K562 (cell line): ENCODE results near the gene SLC26A6. TPM values are rescaled to one million over a fixed set of nuclear protein-coding genes. Genes with fewer than 3 reads are reported as not detected.
A peak's percentile ranks its signal among the peaks of the same experiment; 100 is the strongest.

Experiments used
- ATF1 ChIP-seq, 2 experiments: fragments of 450-650 bp in 1 of 2; IDR thresholded peaks; 2 replicates each; pipeline ENCODE4 v1.6.1; 2016; ENCODE audit warnings: missing compliant biosample characterization in 1 of 2, missing genetic modification characterization in 1 of 2
- EGR1 ChIP-seq: fragments of 450-650 bp; conservative IDR thresholded peaks from 2 replicates; pipeline ENCODE4 v1.6.1; 2017; ENCODE audit warnings: mild to moderate bottlenecking
- ETV5 ChIP-seq: sonication (generic); formaldehyde crosslinking; IDR thresholded peaks from 2 replicates; pipeline ENCODE4 v1.4.0; 2020; ENCODE audit warnings: low read depth, mild to moderate bottlenecking, missing genetic modification reagents
- GTF2F1 ChIP-seq: IDR thresholded peaks from 2 replicates; pipeline ENCODE4 v1.6.1; 2011; ENCODE audit warnings: low read depth, low read length, improper control_type of control experiment
- IRF2 ChIP-seq: sonication (generic); formaldehyde crosslinking; IDR thresholded peaks from 2 replicates; pipeline ENCODE4 v1.8.1; 2022; ENCODE audit warnings: mild to moderate bottlenecking, missing genetic modification reagents
- MTA1 ChIP-seq: fragments of 450-650 bp; IDR thresholded peaks from 2 replicates; pipeline ENCODE4 v1.6.1; 2017; ENCODE audit warnings: borderline replicate concordance
- MTA3 ChIP-seq: fragments of 450-650 bp; formaldehyde crosslinking; IDR thresholded peaks from 2 replicates; pipeline ENCODE4 v1.6.1; 2017; ENCODE audit warnings: mild to moderate bottlenecking, borderline replicate concordance
- NFE2 ChIP-seq: IDR thresholded peaks from 2 replicates; pipeline ENCODE4 v1.6.1; 2014; ENCODE audit warnings: antibody characterized with exemption, low read depth
- SUPT5H ChIP-seq: fragments of 450-650 bp; IDR thresholded peaks from 2 replicates; pipeline ENCODE4 v1.6.1; 2016
- TRIM24 ChIP-seq, 2 experiments: fragments of 450-650 bp; IDR thresholded peaks; 2 replicates each; pipeline ENCODE4 v1.6.1; 2016
- TRIM25 ChIP-seq: fragments of 450-650 bp; IDR thresholded peaks from 2 replicates; pipeline ENCODE4 v1.7.0; 2016; ENCODE audit warnings: borderline replicate concordance
- ZBTB33 ChIP-seq: sonication (generic); formaldehyde crosslinking; IDR thresholded peaks from 2 replicates; pipeline ENCODE4 v1.8.1; 2023; ENCODE audit warnings: mild to moderate bottlenecking, missing genetic modification reagents
- ZNF431 ChIP-seq: sonication (generic); formaldehyde crosslinking; IDR thresholded peaks from 2 replicates; pipeline ENCODE4 v1.8.0; 2022; ENCODE audit warnings: mild to moderate bottlenecking, missing genetic modification reagents
- ZNF584 ChIP-seq: fragments of 200-800 bp; sonication (Bioruptor generic); IDR thresholded peaks from 2 replicates; pipeline ENCODE4 v1.6.1; 2016; ENCODE audit warnings: low read depth, mild to moderate bottlenecking, missing genetic modification characterization, missing compliant biosample characterization
- ZNF778 ChIP-seq: fragments of 450-650 bp; formaldehyde crosslinking; IDR thresholded peaks from 2 replicates; pipeline ENCODE4 v1.4.0; 2020; ENCODE audit warnings: mild to moderate bottlenecking, moderate library complexity
- polyA plus RNA-seq, 8 experiments: library from polyadenylated mRNA; depleted of rRNA in 4 of 8; stranded (reverse) in 5 of 8; unstranded in 3 of 8; fragments of >200 nt; fragmentation: Nextera tagmentation in 2 of 8; fragmentation: Illumina TruSeq in 1 of 8; extraction: Ambion mirVana in 2 of 8; extraction: Trizol in 1 of 8; gene quantifications; 2 replicates each; pipeline versions ENCODE4 v1.2.1 to v1.2.3, GENCODE V29; 2011 to 2014; ENCODE audit warnings: inconsistent platforms in 1 of 8, missing spikeins in 1 of 8
- total RNA-seq, 7 experiments: library from RNA; depleted of rRNA in 6 of 7; stranded (reverse); fragments of >200 nt in 6 of 7; fragmentation: Illumina TruSeq in 2 of 7; extraction: Trizol in 2 of 7; gene quantifications; 2 replicates each; pipeline versions ENCODE4 v1.2.1 to v1.2.3, GENCODE V29; 2011 to 2021; ENCODE audit warnings: low replicate concordance in 1 of 7
- TF ChIP-seq, protein P1 (sequence below): sonication (generic); formaldehyde crosslinking; IDR thresholded peaks from 2 replicates; pipeline ENCODE4 v1.8.1; 2023; ENCODE audit warnings: mild to moderate bottlenecking, missing genetic modification reagents
- TF ChIP-seq, protein P2 (sequence below), 2 experiments: fragments of 200-800 bp in 1 of 2; sonication (Bioruptor generic) in 1 of 2; sonication (generic) in 1 of 2; formaldehyde crosslinking in 1 of 2; IDR thresholded peaks in 1 of 2; conservative IDR thresholded peaks in 1 of 2; 2 replicates each; pipeline versions ENCODE4 v1.5.0 to v1.6.1; 2016 to 2020; ENCODE audit warnings: missing compliant biosample characterization in 1 of 2, missing genetic modification characterization in 1 of 2, missing genetic modification reagents in 1 of 2
- TF ChIP-seq, protein P3 (sequence below): sonication (generic); formaldehyde crosslinking; IDR thresholded peaks from 2 replicates; pipeline ENCODE4 v1.8.0; 2023; ENCODE audit warnings: mild to moderate bottlenecking, missing genetic modification reagents

The SLC26A6 gene
- total and polyA plus RNA-seq, 9 of the 15 experiments (the other 6 are each of a cell fraction or from before 2014, with no cell fraction given): 2.1 to 27.2 (median 14.8) TPM

DNA sequence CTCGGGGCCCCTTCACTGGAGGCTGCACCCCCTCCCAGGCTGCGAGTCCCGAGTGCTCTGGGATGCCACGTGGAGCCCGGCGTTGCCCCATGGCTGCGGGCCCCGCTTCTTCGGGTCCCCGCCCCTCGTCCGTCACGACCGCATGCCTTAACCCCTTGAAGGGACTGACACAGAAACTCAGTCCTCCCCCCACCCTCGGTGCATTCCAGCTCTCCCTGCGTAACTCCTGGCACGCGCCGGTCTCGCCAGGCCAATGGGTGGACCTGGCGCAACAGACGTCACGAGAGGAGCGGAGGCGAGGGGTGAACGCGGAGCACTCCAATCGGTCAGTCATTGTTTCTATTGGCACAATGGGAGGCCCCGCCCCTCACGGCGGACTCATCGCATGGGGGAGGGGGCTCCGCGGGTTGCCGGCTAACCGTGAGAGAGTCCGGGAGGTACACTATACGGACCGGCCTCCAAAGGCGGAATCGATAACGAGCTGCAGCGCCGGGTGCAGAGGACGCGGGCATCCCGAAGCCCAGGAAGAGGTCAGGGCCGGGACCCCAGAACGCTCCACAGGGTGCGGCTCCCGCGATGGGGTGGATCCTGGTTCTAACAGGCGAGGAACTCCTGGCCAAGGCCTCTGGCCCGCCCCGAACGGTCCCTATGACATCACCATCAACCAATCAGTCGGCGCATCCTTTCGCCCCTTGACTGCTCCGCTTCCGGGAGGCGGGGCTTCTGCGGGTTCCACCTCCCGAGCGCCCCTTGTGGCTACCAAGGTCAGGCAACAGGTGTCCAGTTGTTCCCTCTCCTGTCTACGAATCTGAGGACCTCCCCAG is 28.4 kb upstream of the SLC26A6 start (continued):
- TF ChIP-seq ETV5: peak; percentile 43; the same call in 1 of the 2 replicates
- TF ChIP-seq NFE2: no peak
- TF ChIP-seq TRIM25: no peak
- TF ChIP-seq ZBTB33 (CRISPR knock-in tag): 0 out of 2 replicates have a peak, but pooled peaks have one; percentile 40
- TF ChIP-seq ZNF431 (CRISPR knock-in tag): peak; percentile 52; the same call in 1 of the 2 replicates
- TF ChIP-seq MTA3: no peak; the same call in none of the 2 replicates
- TF ChIP-seq ZNF778 (CRISPR knock-in tag): no peak
- TF ChIP-seq ZNF584 (CRISPR knock-in tag): 0 out of 2 replicates have a peak, but pooled peaks have one; percentile 41
- TF ChIP-seq TRIM24 (IDR thresholded peaks at IDR 0.05): no peak
- TF ChIP-seq, protein P1, sequence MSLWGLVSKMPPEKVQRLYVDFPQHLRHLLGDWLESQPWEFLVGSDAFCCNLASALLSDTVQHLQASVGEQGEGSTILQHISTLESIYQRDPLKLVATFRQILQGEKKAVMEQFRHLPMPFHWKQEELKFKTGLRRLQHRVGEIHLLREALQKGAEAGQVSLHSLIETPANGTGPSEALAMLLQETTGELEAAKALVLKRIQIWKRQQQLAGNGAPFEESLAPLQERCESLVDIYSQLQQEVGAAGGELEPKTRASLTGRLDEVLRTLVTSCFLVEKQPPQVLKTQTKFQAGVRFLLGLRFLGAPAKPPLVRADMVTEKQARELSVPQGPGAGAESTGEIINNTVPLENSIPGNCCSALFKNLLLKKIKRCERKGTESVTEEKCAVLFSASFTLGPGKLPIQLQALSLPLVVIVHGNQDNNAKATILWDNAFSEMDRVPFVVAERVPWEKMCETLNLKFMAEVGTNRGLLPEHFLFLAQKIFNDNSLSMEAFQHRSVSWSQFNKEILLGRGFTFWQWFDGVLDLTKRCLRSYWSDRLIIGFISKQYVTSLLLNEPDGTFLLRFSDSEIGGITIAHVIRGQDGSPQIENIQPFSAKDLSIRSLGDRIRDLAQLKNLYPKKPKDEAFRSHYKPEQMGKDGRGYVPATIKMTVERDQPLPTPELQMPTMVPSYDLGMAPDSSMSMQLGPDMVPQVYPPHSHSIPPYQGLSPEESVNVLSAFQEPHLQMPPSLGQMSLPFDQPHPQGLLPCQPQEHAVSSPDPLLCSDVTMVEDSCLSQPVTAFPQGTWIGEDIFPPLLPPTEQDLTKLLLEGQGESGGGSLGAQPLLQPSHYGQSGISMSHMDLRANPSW (CRISPR knock-in tag): no peak
- no peak for TF ChIP-seq GTF2F1
- TF ChIP-seq, protein P2, sequence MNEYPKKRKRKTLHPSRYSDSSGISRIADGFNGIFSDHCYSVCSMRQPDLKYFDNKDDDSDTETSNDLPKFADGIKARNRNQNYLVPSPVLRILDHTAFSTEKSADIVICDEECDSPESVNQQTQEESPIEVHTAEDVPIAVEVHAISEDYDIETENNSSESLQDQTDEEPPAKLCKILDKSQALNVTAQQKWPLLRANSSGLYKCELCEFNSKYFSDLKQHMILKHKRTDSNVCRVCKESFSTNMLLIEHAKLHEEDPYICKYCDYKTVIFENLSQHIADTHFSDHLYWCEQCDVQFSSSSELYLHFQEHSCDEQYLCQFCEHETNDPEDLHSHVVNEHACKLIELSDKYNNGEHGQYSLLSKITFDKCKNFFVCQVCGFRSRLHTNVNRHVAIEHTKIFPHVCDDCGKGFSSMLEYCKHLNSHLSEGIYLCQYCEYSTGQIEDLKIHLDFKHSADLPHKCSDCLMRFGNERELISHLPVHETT (CRISPR knock-in tag; conservative IDR thresholded peaks at IDR 0.05 in 1 of 2, IDR thresholded peaks at IDR 0.05 in 1 of 2): peak in 1 of 2 experiments; percentile 44; a peak in 1 of 4 replicates
- TF ChIP-seq MTA1: no peak
- TF ChIP-seq IRF2 (CRISPR knock-in tag): no peak
- TF ChIP-seq SUPT5H: peak; percentile 75
- TF ChIP-seq EGR1: peak; percentile 70
- no peak for TF ChIP-seq ATF1 (CRISPR knock-in tag; IDR thresholded peaks at IDR 0.05)
- peak; percentile 94 for TF ChIP-seq ATF1 (tag; IDR thresholded peaks at IDR 0.05)
- TF ChIP-seq, protein P3, sequence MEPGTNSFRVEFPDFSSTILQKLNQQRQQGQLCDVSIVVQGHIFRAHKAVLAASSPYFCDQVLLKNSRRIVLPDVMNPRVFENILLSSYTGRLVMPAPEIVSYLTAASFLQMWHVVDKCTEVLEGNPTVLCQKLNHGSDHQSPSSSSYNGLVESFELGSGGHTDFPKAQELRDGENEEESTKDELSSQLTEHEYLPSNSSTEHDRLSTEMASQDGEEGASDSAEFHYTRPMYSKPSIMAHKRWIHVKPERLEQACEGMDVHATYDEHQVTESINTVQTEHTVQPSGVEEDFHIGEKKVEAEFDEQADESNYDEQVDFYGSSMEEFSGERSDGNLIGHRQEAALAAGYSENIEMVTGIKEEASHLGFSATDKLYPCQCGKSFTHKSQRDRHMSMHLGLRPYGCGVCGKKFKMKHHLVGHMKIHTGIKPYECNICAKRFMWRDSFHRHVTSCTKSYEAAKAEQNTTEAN (CRISPR knock-in tag): no peak
